Measurements from ENCODE around the gene FUT3.
"Not testable (repeated sequence)": the region's sequence is repeated elsewhere in the genome, so short reads cannot be mapped to it uniquely, and the experiment has no call there.

The FUT3 gene

GRCh38 chr19:5863030-5863665, 11.9 kb upstream of the FUT3 start:
- H3K79me2 ChIP-seq (ENCODE audit: insufficient read depth, low read length), result no peaks in the 10 kb centered on the region
- no peak overlapping the region for H3K4me3 ChIP-seq (ENCODE audit: low read depth, low read length, poor library complexity, severe bottlenecking)
- H3K4me1 ChIP-seq (ENCODE audit: insufficient read depth, low read length, severe bottlenecking), result no peaks in the 10 kb centered on the region
- no peaks in the 10 kb centered on the region for H3F3A ChIP-seq (ENCODE audit: insufficient read depth, low read length)
- no peak overlapping the region for H3K27ac ChIP-seq (ENCODE audit: low read depth, low read length, poor library complexity, severe bottlenecking)
- H3K9me2 ChIP-seq (ENCODE audit: low read depth, low read length), result no peaks in the 10 kb centered on the region
- no peaks in the 10 kb centered on the region for H3K36me3 ChIP-seq (ENCODE audit: insufficient read depth, low read length)
- TF ChIP-seq CTCF (IDR thresholded peaks at IDR 0.05; ENCODE audit: low read length) (no peak), EZH2 (IDR thresholded peaks at IDR 0.05; ENCODE audit: borderline replicate concordance, low read length) (no peak)
- no peak overlapping the region for H3K4me2 ChIP-seq (ENCODE audit: low read length)
- no peak overlapping the region for H3K9ac ChIP-seq (ENCODE audit: low read length)
- H4K20me1 ChIP-seq (ENCODE audit: insufficient read depth, low read length), result no peaks in the 10 kb centered on the region
- H3K27me3 ChIP-seq (ENCODE audit: insufficient read depth, low read length), result peaks cover 7% of the 10 kb centered on the region; the same call in 1 of the 2 replicates
- no peak overlapping the region for H2AFZ ChIP-seq (ENCODE audit: low read length)
- no peaks in the 10 kb centered on the region for H3K9me3 ChIP-seq (ENCODE audit: low read length)

- peaks cover 5% of the 10 kb centered on the region; the same call in 1 of the 2 replicates for H3K27me3 ChIP-seq (ENCODE audit: insufficient read depth, low read length)
- H3K9me2 ChIP-seq (ENCODE audit: low read depth, low read length), result no peaks in the 10 kb centered on the region
- no peaks in the 10 kb centered on the region for H3K9me3 ChIP-seq (ENCODE audit: low read length)
These were observed 6.2 kb upstream of the FUT3 start for GRCh38 chr19:5857203-5858081.

GRCh38 chr19:5855151-5855550, 3.9 kb upstream of the FUT3 start:
- not testable (repeated sequence) for H4K20me1 ChIP-seq (ENCODE audit: insufficient read depth, low read length); H3K9ac ChIP-seq (ENCODE audit: low read length); H3K27me3 ChIP-seq (ENCODE audit: insufficient read depth, low read length); H3K4me3 ChIP-seq (ENCODE audit: low read depth, low read length, poor library complexity, severe bottlenecking); H3K27ac ChIP-seq (ENCODE audit: low read depth, low read length, poor library complexity, severe bottlenecking); H3K4me2 ChIP-seq (ENCODE audit: low read length); H3K9me3 ChIP-seq (ENCODE audit: low read length); H3K36me3 ChIP-seq (ENCODE audit: insufficient read depth, low read length); H2AFZ ChIP-seq (ENCODE audit: low read length); H3K79me2 ChIP-seq (ENCODE audit: insufficient read depth, low read length); H3F3A ChIP-seq (ENCODE audit: insufficient read depth, low read length); H3K9me2 ChIP-seq (ENCODE audit: low read depth, low read length); H3K4me1 ChIP-seq (ENCODE audit: insufficient read depth, low read length, severe bottlenecking)

More at GRCh38 chr19:5857203-5858081, 6.2 kb upstream of the FUT3 start:
- TF ChIP-seq CTCF (IDR thresholded peaks at IDR 0.05; ENCODE audit: low read length) (no peak), EZH2 (IDR thresholded peaks at IDR 0.05; ENCODE audit: borderline replicate concordance, low read length) (no peak)
- Histone ChIP-seq H2AFZ (ENCODE audit: low read length) (no peak overlapping the region), H3K4me1 (ENCODE audit: insufficient read depth, low read length, severe bottlenecking) (no peaks in the 10 kb centered on the region), H3K36me3 (ENCODE audit: insufficient read depth, low read length) (no peaks in the 10 kb centered on the region), H3K79me2 (ENCODE audit: insufficient read depth, low read length) (no peaks in the 10 kb centered on the region), H3K4me3 (ENCODE audit: low read depth, low read length, poor library complexity, severe bottlenecking) (no peak overlapping the region), H3F3A (ENCODE audit: insufficient read depth, low read length) (no peaks in the 10 kb centered on the region), H3K4me2 (ENCODE audit: low read length) (no peak overlapping the region), H3K9ac (ENCODE audit: low read length) (no peak overlapping the region), H3K27ac (ENCODE audit: low read depth, low read length, poor library complexity, severe bottlenecking) (no peak overlapping the region), H4K20me1 (ENCODE audit: insufficient read depth, low read length) (no peaks in the 10 kb centered on the region)

GRCh38 chr19:5854121-5854520, 2.9 kb upstream of the FUT3 start:
- H3K9me2 ChIP-seq (ENCODE audit: low read depth, low read length); H3K9me3 ChIP-seq (ENCODE audit: low read length); H3K9ac ChIP-seq (ENCODE audit: low read length); H2AFZ ChIP-seq (ENCODE audit: low read length); H3F3A ChIP-seq (ENCODE audit: insufficient read depth, low read length); H3K4me2 ChIP-seq (ENCODE audit: low read length); H3K4me1 ChIP-seq (ENCODE audit: insufficient read depth, low read length, severe bottlenecking); H3K79me2 ChIP-seq (ENCODE audit: insufficient read depth, low read length); H3K36me3 ChIP-seq (ENCODE audit: insufficient read depth, low read length); H3K27me3 ChIP-seq (ENCODE audit: insufficient read depth, low read length); H3K4me3 ChIP-seq (ENCODE audit: low read depth, low read length, poor library complexity, severe bottlenecking); H4K20me1 ChIP-seq (ENCODE audit: insufficient read depth, low read length); H3K27ac ChIP-seq (ENCODE audit: low read depth, low read length, poor library complexity, severe bottlenecking): not testable (repeated sequence)

Data from OCI-LY1 (cell line).